LNCaP clone FGC (cell line): ENCODE results near the gene NHLH1.

Experiments used
- DNase-seq: peaks from one replicate; pipeline ENCODE4 v3.0.0-alpha.2; 2011; ENCODE audit warnings: low read depth
- H3K4me3 ChIP-seq: 2 replicates; pipeline ENCODE4 v1.5.1; 2011; ENCODE audit warnings: mild to moderate bottlenecking, low read depth, low read length, control low read depth
- CTCF ChIP-seq: IDR thresholded peaks from 2 replicates; pipeline ENCODE4 v1.5.1; 2012; ENCODE audit warnings: mild to moderate bottlenecking; ENCODE audit not compliant: control insufficient read depth, insufficient read depth; ENCODE audit errors: extremely low read depth

NHLH1 gene

GRCh38 chr1:160404094-160404493, 37.2 kb downstream of the NHLH1 start:
- TF ChIP-seq CTCF, result no peak
- DNase-seq, result no peak
- no peak overlapping the region for H3K4me3 ChIP-seq

GRCh38 chr1:160405331-160405877, 38.5 kb downstream of the NHLH1 start:
- H3K4me3 ChIP-seq, result no peak overlapping the region
- DNase-seq, result no peak
- no peak for TF ChIP-seq CTCF

GRCh38 chr1:160406131-160406968, 39.5 kb downstream of the NHLH1 start:
- no peak for TF ChIP-seq CTCF
- peak; percentile 7 for DNase-seq

GRCh38 chr1:160407839-160408801, 41.2 kb downstream of the NHLH1 start:
- TF ChIP-seq CTCF, result no peak
- DNase-seq, result no peak

More at GRCh38 chr1:160406131-160406968, 39.5 kb downstream of the NHLH1 start:
- H3K4me3 ChIP-seq, result no peak overlapping the region

GRCh38 chr1:160408864-160409263, 42.0 kb downstream of the NHLH1 start:
- TF ChIP-seq CTCF, result no peak
- no peak for DNase-seq
- H3K4me3 ChIP-seq, result no peak overlapping the region

More at GRCh38 chr1:160407839-160408801, 41.2 kb downstream of the NHLH1 start:
- H3K4me3 ChIP-seq, result no peak overlapping the region

GRCh38 chr1:160409486-160409885, 42.6 kb downstream of the NHLH1 start:
- DNase-seq, result no peak
- H3K4me3 ChIP-seq, result no peak overlapping the region
- no peak for TF ChIP-seq CTCF
